Astrocyte (in vitro differentiated cells and primary cell): ENCODE data around the gene SLC9A1. TPM values are rescaled to one million over a fixed set of nuclear protein-coding genes. Genes with fewer than 3 reads are reported as not detected.
A peak's percentile ranks its signal among the peaks of the same experiment; 100 is the strongest.

Experiments used
- DNase-seq: peaks from one replicate; pipeline ENCODE4 v3.0.0-alpha.2; 2010; ENCODE audit warnings: low read depth
- FAIRE-seq: peaks from 2 replicates; lab custom pipeline; 2011; peaks lifted over from hg19 to GRCh38; lab: Jason Lieb, UNC
- H2AFZ ChIP-seq: 2 replicates; pipeline ENCODE4 v1.6.0; 2012; ENCODE audit warnings: low read depth, low read length, inconsistent platforms
- H3K27ac ChIP-seq: 2 replicates; pipeline ENCODE4 v1.5.1; 2011; ENCODE audit warnings: low read depth, low read length, inconsistent platforms
- H3K27me3 ChIP-seq: 2 replicates; pipeline ENCODE4 v1.6.0; 2011; ENCODE audit warnings: low read length, inconsistent platforms; ENCODE audit not compliant: insufficient read depth
- H3K36me3 ChIP-seq: 2 replicates; pipeline ENCODE4 v1.5.1; 2011; ENCODE audit warnings: low read length, inconsistent platforms; ENCODE audit not compliant: insufficient read depth
- H3K4me1 ChIP-seq: 2 replicates; pipeline ENCODE4 v1.5.1; 2011; ENCODE audit warnings: low read length, inconsistent platforms; ENCODE audit not compliant: insufficient read depth
- H3K4me2 ChIP-seq: 2 replicates; pipeline ENCODE4 v1.6.0; 2012; ENCODE audit warnings: low read length, inconsistent platforms
- H3K4me3 ChIP-seq: 2 replicates; pipeline ENCODE4 v1.5.1; 2011; ENCODE audit warnings: low read depth, mild to moderate bottlenecking, low read length, inconsistent platforms; ENCODE audit not compliant: insufficient read depth
- H3K79me2 ChIP-seq: 2 replicates; pipeline ENCODE4 v1.6.0; 2012; ENCODE audit warnings: mild to moderate bottlenecking, low read length, inconsistent platforms; ENCODE audit not compliant: insufficient read depth
- H3K9ac ChIP-seq: 2 replicates; pipeline ENCODE4 v1.6.0; 2012; ENCODE audit warnings: mild to moderate bottlenecking, low read length, inconsistent platforms
- H3K9me3 ChIP-seq: 2 replicates; pipeline ENCODE4 v1.5.1; 2012; ENCODE audit warnings: low read depth, mild to moderate bottlenecking, low read length, inconsistent platforms; ENCODE audit not compliant: insufficient read depth
- H4K20me1 ChIP-seq: 2 replicates; pipeline ENCODE4 v1.6.0; 2012; ENCODE audit warnings: low read length, inconsistent platforms; ENCODE audit not compliant: insufficient read depth
- H3K27ac Mint-ChIP-seq: one replicate; pipeline ENCODE4 v1.8.0; 2021; ENCODE audit warnings: mild to moderate bottlenecking, mixed read lengths; ENCODE audit not compliant: unreplicated experiment
- H3K27me3 Mint-ChIP-seq: one replicate; pipeline ENCODE4 v1.8.0; 2021; ENCODE audit warnings: low read depth, mixed read lengths; ENCODE audit not compliant: unreplicated experiment
- H3K36me3 Mint-ChIP-seq: one replicate; pipeline ENCODE4 v1.8.0; 2021; ENCODE audit warnings: low read depth, mixed read lengths; ENCODE audit not compliant: unreplicated experiment
- H3K4me1 Mint-ChIP-seq: one replicate; pipeline ENCODE4 v1.8.0; 2021; ENCODE audit warnings: low read depth, mixed read lengths; ENCODE audit not compliant: unreplicated experiment
- H3K4me3 Mint-ChIP-seq: one replicate; pipeline ENCODE4 v1.8.0; 2021; ENCODE audit warnings: mild to moderate bottlenecking, moderate library complexity, mixed read lengths; ENCODE audit not compliant: unreplicated experiment
- H3K9me3 Mint-ChIP-seq: one replicate; pipeline ENCODE4 v1.8.0; 2021; ENCODE audit warnings: mild to moderate bottlenecking, mixed read lengths; ENCODE audit not compliant: unreplicated experiment
- CTCF ChIP-seq: IDR thresholded peaks from 2 replicates; pipeline ENCODE4 v1.5.1; 2011; ENCODE audit warnings: low read depth, mild to moderate bottlenecking, inconsistent platforms, low read length, moderate library complexity; ENCODE audit not compliant: insufficient read depth
- EZH2 ChIP-seq: IDR thresholded peaks from 2 replicates; pipeline ENCODE4 v1.6.1; 2012; ENCODE audit warnings: mild to moderate bottlenecking, low read length, inconsistent platforms; ENCODE audit not compliant: insufficient read depth
- total RNA-seq: library from RNA; stranded (reverse); gene quantifications from 2 replicates; pipeline ENCODE4 v1.2.1, GENCODE V29; 2021

Gene SLC9A1
- total RNA-seq, 1 donor from 2014 or later: 49.3 TPM

- Histone ChIP-seq H3K79me2 (peaks cover 73% of the 10 kb centered on the region), H2AFZ (no peak overlapping the region), H4K20me1 (peaks cover 65% of the 10 kb centered on the region), H3K36me3 (no peaks in the 10 kb centered on the region), H3K27ac (no peak overlapping the region), H3K4me3 (peak overlapping the region; percentile 62), H3K4me1 (peaks cover 33% of the 10 kb centered on the region), H3K9me3 (no peaks in the 10 kb centered on the region), H3K27me3 (no peaks in the 10 kb centered on the region), H3K4me2 (peak overlapping the region; percentile 94), H3K9ac (peak overlapping the region; percentile 86)
- TF ChIP-seq CTCF: no peak
- no peak for TF ChIP-seq EZH2
- Mint-ChIP-seq H3K27ac (no peak overlapping the region), H3K4me3 (peak overlapping the region; percentile 93), H3K9me3 (no peaks in the 10 kb centered on the region), H3K4me1 (peaks cover 34% of the 10 kb centered on the region), H3K36me3 (peaks cover 3% of the 10 kb centered on the region), H3K27me3 (no peaks in the 10 kb centered on the region)
- DNase-seq (peak; percentile 15), FAIRE-seq (no peak)
Observed at GRCh38 chr1:27152004-27152828, 2.7 kb downstream of the SLC9A1 start.

- H3K4me3 ChIP-seq: no peak overlapping the region
- Mint-ChIP-seq H3K4me1 (peaks cover 44% of the 10 kb centered on the region), H3K27me3 (no peaks in the 10 kb centered on the region), H3K36me3 (peaks cover 3% of the 10 kb centered on the region), H3K9me3 (no peaks in the 10 kb centered on the region), H3K4me3 (no peak overlapping the region), H3K27ac (no peak overlapping the region)
- H3K27me3 ChIP-seq: no peaks in the 10 kb centered on the region
- no peak for FAIRE-seq
- DNase-seq: no peak
- H3K36me3 ChIP-seq: no peaks in the 10 kb centered on the region
- no peak overlapping the region for H2AFZ ChIP-seq
- peaks cover 78% of the 10 kb centered on the region for H3K79me2 ChIP-seq
- H3K27ac ChIP-seq: no peak overlapping the region
- H3K4me1 ChIP-seq: peaks cover 41% of the 10 kb centered on the region
- H4K20me1 ChIP-seq: peaks cover 66% of the 10 kb centered on the region
- TF ChIP-seq EZH2 (no peak), CTCF (no peak)
- H3K4me2 ChIP-seq: no peak overlapping the region
- H3K9ac ChIP-seq: no peak overlapping the region
- H3K9me3 ChIP-seq: no peaks in the 10 kb centered on the region
Observed at GRCh38 chr1:27150641-27151040, 4.3 kb downstream of the SLC9A1 start.

- H3K4me1 Mint-ChIP-seq: peaks cover 44% of the 10 kb centered on the region
- Histone ChIP-seq H2AFZ (no peak overlapping the region), H3K4me2 (no peak overlapping the region), H3K79me2 (peaks cover 78% of the 10 kb centered on the region), H3K9me3 (no peaks in the 10 kb centered on the region), H4K20me1 (peaks cover 70% of the 10 kb centered on the region), H3K4me1 (peaks cover 43% of the 10 kb centered on the region), H3K27ac (no peak overlapping the region), H3K36me3 (no peaks in the 10 kb centered on the region), H3K27me3 (no peaks in the 10 kb centered on the region), H3K9ac (no peak overlapping the region), H3K4me3 (no peak overlapping the region)
- H3K27me3 Mint-ChIP-seq: no peaks in the 10 kb centered on the region
- FAIRE-seq (no peak), DNase-seq (no peak)
- no peaks in the 10 kb centered on the region for H3K9me3 Mint-ChIP-seq
- no peak overlapping the region for H3K27ac Mint-ChIP-seq
- H3K4me3 Mint-ChIP-seq: peak overlapping the region; percentile 3
- peaks cover 3% of the 10 kb centered on the region for H3K36me3 Mint-ChIP-seq
- TF ChIP-seq EZH2 (no peak), CTCF (no peak)
Observed at GRCh38 chr1:27150183-27150582, 4.7 kb downstream of the SLC9A1 start.
